ENCODE measurements around the gene THRA. TPM values are rescaled to one million over a fixed set of nuclear protein-coding genes. Genes with fewer than 3 reads are reported as not detected.
A peak's percentile ranks its signal among the peaks of the same experiment; 100 is the strongest.

Gene THRA
- total RNA-seq, 1 donor from 2014 or later: 17.6 TPM

GRCh38 chr17:40021451-40021971 is 41.3 kb upstream of the THRA start:
- Mint-ChIP-seq H3K27me3 (ENCODE audit: unreplicated experiment) (peaks cover 5% of the 10 kb centered on the region), H3K4me3 (ENCODE audit: unreplicated experiment) (peak overlapping the region; percentile 7), H3K4me1 (ENCODE audit: low read depth, unreplicated experiment) (peaks cover 23% of the 10 kb centered on the region), H3K27ac (ENCODE audit: unreplicated experiment) (no peak overlapping the region), H3K36me3 (ENCODE audit: unreplicated experiment) (no peaks in the 10 kb centered on the region), H3K9me3 (ENCODE audit: unreplicated experiment) (peaks cover 7% of the 10 kb centered on the region)
- DNase-seq: no peak
- TF ChIP-seq CTCF (IDR thresholded peaks at IDR 0.05; ENCODE audit: partially characterized antibody, unreplicated experiment): no peak

DNA sequence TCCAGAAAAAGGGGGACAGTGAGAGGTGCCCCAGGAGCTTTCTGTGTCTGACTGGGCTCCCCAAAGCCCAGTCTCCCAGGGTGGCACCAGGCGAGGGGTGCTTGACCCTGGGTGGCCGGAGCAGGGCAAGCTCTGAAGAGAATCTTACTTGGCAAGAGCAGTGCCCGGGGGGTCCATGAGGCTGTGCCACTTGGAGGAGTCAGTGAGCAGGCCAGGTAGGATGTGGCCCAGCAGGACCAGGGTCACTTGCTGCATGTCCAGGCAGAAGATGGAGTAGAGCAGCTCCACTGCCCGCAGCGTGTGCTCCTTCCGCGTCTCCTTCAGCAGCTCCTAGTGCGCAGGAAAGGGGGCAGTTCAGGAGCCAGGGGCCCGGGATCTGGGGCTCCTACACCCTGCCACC is 40.3 kb upstream of the THRA start:
- H3K27me3 Mint-ChIP-seq (ENCODE audit: unreplicated experiment): peaks cover 3% of the 10 kb centered on the region
- no peak overlapping the region for H3K27ac Mint-ChIP-seq (ENCODE audit: unreplicated experiment)
- no peak for TF ChIP-seq CTCF (IDR thresholded peaks at IDR 0.05; ENCODE audit: partially characterized antibody, unreplicated experiment)
- DNase-seq: no peak
- peaks cover 23% of the 10 kb centered on the region for H3K4me1 Mint-ChIP-seq (ENCODE audit: low read depth, unreplicated experiment)
- H3K36me3 Mint-ChIP-seq (ENCODE audit: unreplicated experiment): no peaks in the 10 kb centered on the region
- H3K4me3 Mint-ChIP-seq (ENCODE audit: unreplicated experiment): no peak overlapping the region
- H3K9me3 Mint-ChIP-seq (ENCODE audit: unreplicated experiment): peaks cover 7% of the 10 kb centered on the region

DNA sequence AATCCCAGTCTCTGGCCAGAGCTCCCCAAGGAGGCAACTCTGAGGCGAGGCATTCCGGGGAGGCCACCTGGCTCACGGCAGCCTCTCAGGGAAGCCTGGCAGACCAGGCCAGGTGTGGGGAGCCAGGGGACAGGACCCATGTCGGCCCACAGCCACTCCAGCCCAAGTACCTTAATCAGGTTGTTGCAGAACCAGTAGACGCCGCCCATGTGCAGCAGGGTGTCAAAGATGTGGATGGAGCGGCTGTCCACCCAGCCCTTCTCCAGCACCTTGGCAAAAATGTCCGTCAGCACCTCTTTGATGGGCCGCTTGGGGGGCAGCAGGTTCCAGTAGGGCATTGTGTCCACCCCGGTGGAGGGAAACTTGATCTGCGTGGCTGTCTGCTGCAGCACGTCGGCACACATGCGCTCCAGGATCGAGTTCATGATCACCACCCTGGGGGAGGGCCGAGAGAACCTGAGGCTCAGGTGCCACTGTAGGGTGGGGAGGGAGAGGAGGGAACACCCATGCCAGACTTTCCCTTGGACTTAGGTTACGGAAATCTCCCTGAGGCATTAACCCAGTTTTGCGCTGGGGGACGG is 39.7 kb upstream of the THRA start:
- Mint-ChIP-seq H3K9me3 (ENCODE audit: unreplicated experiment) (peaks cover 7% of the 10 kb centered on the region), H3K27ac (ENCODE audit: unreplicated experiment) (no peak overlapping the region), H3K36me3 (ENCODE audit: unreplicated experiment) (no peaks in the 10 kb centered on the region), H3K27me3 (ENCODE audit: unreplicated experiment) (peaks cover 2% of the 10 kb centered on the region), H3K4me1 (ENCODE audit: low read depth, unreplicated experiment) (peaks cover 23% of the 10 kb centered on the region), H3K4me3 (ENCODE audit: unreplicated experiment) (no peak overlapping the region)
- TF ChIP-seq CTCF (IDR thresholded peaks at IDR 0.05; ENCODE audit: partially characterized antibody, unreplicated experiment): no peak
- DNase-seq: no peak

- H3K36me3 Mint-ChIP-seq (ENCODE audit: unreplicated experiment): no peaks in the 10 kb centered on the region
- H3K4me1 Mint-ChIP-seq (ENCODE audit: low read depth, unreplicated experiment): peaks cover 22% of the 10 kb centered on the region
- H3K4me3 Mint-ChIP-seq (ENCODE audit: unreplicated experiment): no peak overlapping the region
- H3K27me3 Mint-ChIP-seq (ENCODE audit: unreplicated experiment): peaks cover 2% of the 10 kb centered on the region
- peaks cover 7% of the 10 kb centered on the region for H3K9me3 Mint-ChIP-seq (ENCODE audit: unreplicated experiment)
- no peak overlapping the region for H3K27ac Mint-ChIP-seq (ENCODE audit: unreplicated experiment)
- no peak for DNase-seq
- TF ChIP-seq CTCF (IDR thresholded peaks at IDR 0.05; ENCODE audit: partially characterized antibody, unreplicated experiment): no peak
Measured at GRCh38 chr17:40023590-40024292, 39.0 kb upstream of the THRA start.

GRCh38 chr17:40024901-40025300 is 37.9 kb upstream of the THRA start:
- Mint-ChIP-seq H3K36me3 (ENCODE audit: unreplicated experiment) (no peaks in the 10 kb centered on the region), H3K4me3 (ENCODE audit: unreplicated experiment) (no peak overlapping the region), H3K9me3 (ENCODE audit: unreplicated experiment) (peaks cover 5% of the 10 kb centered on the region), H3K27ac (ENCODE audit: unreplicated experiment) (no peak overlapping the region), H3K4me1 (ENCODE audit: low read depth, unreplicated experiment) (peaks cover 15% of the 10 kb centered on the region), H3K27me3 (ENCODE audit: unreplicated experiment) (no peaks in the 10 kb centered on the region)
- DNase-seq: no peak
- no peak for TF ChIP-seq CTCF (IDR thresholded peaks at IDR 0.05; ENCODE audit: partially characterized antibody, unreplicated experiment)

All from glutamatergic neuron (in vitro differentiated cells).